K562 (cell line): ENCODE measurements around the gene NRF1. TPM values are rescaled to one million over a fixed set of nuclear protein-coding genes. Genes with fewer than 3 reads are reported as not detected.

Experiments used
- ATAC-seq: fragments of 200-7000 bp; cut with Tn5 transposase; 3 replicates; pipeline ENCODE4 v1.9.1; 2020; ENCODE audit warnings: moderate library complexity
- BruUV-seq: library from RNA; stranded (reverse); fragments of 400-500 nt; replicated peaks from 2 replicates; lab custom pipeline; 2021; lab: Mats Ljungman, UMichigan
- CTCF ChIA-PET: fragments of 300-600 bp; formaldehyde crosslinking; extraction: SDS; loops from one replicate; lab custom pipeline; 2021; ENCODE audit warnings: low intra/inter-chr PET ratio; lab: Yijun Ruan, JAX
- POLR2A ChIA-PET: fragments of 300-600, 350-650 bp; sonication (Branson Sonifier 250); formaldehyde crosslinking; extraction: SDS; loops from one replicate; lab custom pipeline; 2021; ENCODE audit warnings: antibody characterized with exemption, inconsistent platforms; lab: Yijun Ruan, JAX
- DNase-seq, 4 experiments: peaks; one replicate each; pipeline versions ENCODE4 v3.0.0 to v3.0.0-alpha.2; 2011 to 2018; ENCODE audit warnings: low spot score in 3 of 4, mixed read lengths in 3 of 4; ENCODE audit errors: extremely low read depth in 1 of 4
- FAIRE-seq: peaks from 2 replicates; lab custom pipeline; 2011; peaks lifted over from hg19 to GRCh38; lab: Jason Lieb, UNC
- H2AFZ ChIP-seq: 2 replicates; pipeline ENCODE4 v1.6.0; 2011; ENCODE audit warnings: low read depth, low read length, control low read depth, inconsistent platforms
- H3K27ac ChIP-seq: fragments of 200-600 bp; 3 replicates; pipeline ENCODE4 v1.8.0; 2011; ENCODE audit warnings: low read depth, mild to moderate bottlenecking, control low read depth, inconsistent platforms, low read length, moderate library complexity, mixed read lengths; ENCODE audit errors: extremely low read depth
- H3K27me3 ChIP-seq, 2 experiments: fragments of 300-600 bp in 1 of 2; 2 replicates in 1 of 2; 3 replicates in 1 of 2; pipeline versions ENCODE4 v1.6.0 to v1.8.0; 2011; ENCODE audit warnings: inconsistent platforms in 2 of 2, low read length in 2 of 2, mild to moderate bottlenecking in 1 of 2, mixed read lengths in 1 of 2, moderate library complexity in 1 of 2; ENCODE audit not compliant: control insufficient read depth in 2 of 2, insufficient read depth in 2 of 2
- H3K36me3 ChIP-seq: fragments of 300-600 bp; 3 replicates; pipeline ENCODE4 v1.8.0; 2011; ENCODE audit warnings: mild to moderate bottlenecking, low read length, inconsistent platforms; ENCODE audit not compliant: control insufficient read depth, insufficient read depth
- H3K4me1 ChIP-seq, 2 experiments: fragments of 200-600 bp in 1 of 2; replicated peaks in 1 of 2; 2 replicates in 1 of 2; 3 replicates in 1 of 2; pipeline versions ENCODE4 v1.5.1 to v1.8.0; 2011; ENCODE audit warnings: inconsistent platforms in 2 of 2, low read length in 2 of 2, mild to moderate bottlenecking in 1 of 2, mixed read lengths in 1 of 2, moderate library complexity in 1 of 2; ENCODE audit not compliant: control insufficient read depth in 2 of 2, insufficient read depth in 2 of 2
- H3K4me2 ChIP-seq: 2 replicates; pipeline ENCODE4 v1.6.1; 2011; ENCODE audit warnings: low read length, control low read depth, inconsistent platforms, mixed read lengths; ENCODE audit not compliant: insufficient read depth
- H3K4me3 ChIP-seq: fragments of 200-600 bp; sonication (generic), shearing (Covaris generic); 2 replicates; pipeline ENCODE4 v1.5.1; 2016; ENCODE audit warnings: control low read depth, inconsistent platforms
- H3K79me2 ChIP-seq: fragments of 200-600 bp; 3 replicates; pipeline ENCODE4 v1.8.0; 2011; ENCODE audit warnings: low read length, inconsistent platforms; ENCODE audit not compliant: control insufficient read depth, insufficient read depth
- H3K9ac ChIP-seq, 2 experiments: 2 replicates each; pipeline versions ENCODE4 v1.6.0 to v1.6.1; 2011; ENCODE audit warnings: low read depth in 2 of 2, low read length in 2 of 2, control low read depth in 1 of 2, inconsistent platforms in 1 of 2, mild to moderate bottlenecking in 1 of 2, mixed read lengths in 1 of 2; ENCODE audit not compliant: insufficient read depth in 1 of 2
- H3K9me1 ChIP-seq: one replicate; pipeline ENCODE4 v1.6.0; 2011; ENCODE audit warnings: inconsistent platforms, mild to moderate bottlenecking, low read length, moderate library complexity; ENCODE audit not compliant: control insufficient read depth, insufficient read depth
- H3K9me3 ChIP-seq: replicated peaks from 2 replicates; pipeline ENCODE4 v1.5.1; 2011; ENCODE audit warnings: low read depth, low read length, inconsistent platforms; ENCODE audit not compliant: control insufficient read depth, insufficient read depth
- H4K20me1 ChIP-seq: replicated peaks from 2 replicates; pipeline ENCODE4 v1.6.1; 2011; ENCODE audit warnings: low read length, inconsistent platforms, mixed read lengths; ENCODE audit not compliant: control insufficient read depth, insufficient read depth
- CBFB ChIP-seq: sonication (generic); formaldehyde crosslinking; IDR thresholded peaks from 2 replicates; pipeline ENCODE4 v1.4.0; 2020; ENCODE audit warnings: mild to moderate bottlenecking, missing genetic modification reagents
- FOXM1 ChIP-seq, 2 experiments: fragments of 450-650 bp in 1 of 2; sonication (generic) in 1 of 2; formaldehyde crosslinking in 1 of 2; IDR thresholded peaks; 2 replicates each; pipeline versions ENCODE4 v1.6.1 to v1.9.0; 2017 to 2022; ENCODE audit warnings: low read depth in 2 of 2, mild to moderate bottlenecking in 2 of 2, missing genetic modification reagents in 1 of 2, moderate library complexity in 1 of 2
- HOXB6 ChIP-seq: fragments of 250-450 bp; sonication (Bioruptor Pico); IDR thresholded peaks from 2 replicates; pipeline ENCODE4 v1.5.1; 2022; ENCODE audit warnings: mild to moderate bottlenecking, borderline replicate concordance
- ILF3 ChIP-seq: fragments of 450-650 bp; IDR thresholded peaks from 2 replicates; pipeline ENCODE4 v1.6.1; 2018; ENCODE audit warnings: antibody characterized with exemption, mild to moderate bottlenecking, moderate library complexity, borderline replicate concordance
- NFRKB ChIP-seq: fragments of 450-650 bp; IDR thresholded peaks from 2 replicates; pipeline ENCODE4 v1.6.1; 2016; ENCODE audit warnings: low read depth
- NR2C1 ChIP-seq, 2 experiments: fragments of 450-650 bp; IDR thresholded peaks; 2 replicates each; pipeline ENCODE4 v1.6.1; 2017; ENCODE audit warnings: mild to moderate bottlenecking in 2 of 2, antibody characterized with exemption in 1 of 2, inconsistent platforms in 1 of 2, missing compliant biosample characterization in 1 of 2, missing genetic modification characterization in 1 of 2
- SMAD3 ChIP-seq: fragments of 450-650 bp; formaldehyde crosslinking; conservative IDR thresholded peaks from 2 replicates; pipeline ENCODE4 v1.4.0; 2020; ENCODE audit warnings: mild to moderate bottlenecking
- SREBF1 ChIP-seq: fragments of 150-350 bp; IDR thresholded peaks from 2 replicates; pipeline ENCODE4 v1.6.1; 2014; ENCODE audit warnings: antibody characterized with exemption, low read depth, low read length, borderline replicate concordance
- ZBED1 ChIP-seq: IDR thresholded peaks from 2 replicates; pipeline ENCODE4 v1.6.1; 2014
- ZNF133 ChIP-seq: fragments of 250-450 bp; sonication (Bioruptor Pico); IDR thresholded peaks from 2 replicates; pipeline ENCODE4 v1.4.0; 2020; ENCODE audit warnings: mild to moderate bottlenecking
- WGBS: fragments of 100-300 bp; shearing (Covaris generic); methylation state at CpG from one replicate; pipeline ENCODE4 v1.1.6; 2016; ENCODE audit warnings: low coverage, mixed read lengths; ENCODE audit not compliant: insufficient coverage; ENCODE audit errors: missing lambda C conversion rate; 5-methylcytosine and 5-hydroxymethylcytosine counted together
- in situ Hi-C: fragments of 300-500 bp; cut with MboI; formaldehyde crosslinking; loops from 4 replicates; pipeline ENCODE4 v1.15.0; 2018; ENCODE audit warnings: inconsistent platforms, mixed read lengths
- intact Hi-C: fragments of 100-400 bp; cut with micrococcal nuclease; formaldehyde crosslinking; loops from 2 replicates; pipeline ENCODE4 v1.14.2; 2022
- polyA plus RNA-seq, 8 experiments: library from polyadenylated mRNA; depleted of rRNA in 4 of 8; stranded (reverse) in 5 of 8; unstranded in 3 of 8; fragments of >200 nt; fragmentation: Nextera tagmentation in 2 of 8; fragmentation: Illumina TruSeq in 1 of 8; extraction: Ambion mirVana in 2 of 8; extraction: Trizol in 1 of 8; gene quantifications; 2 replicates each; pipeline versions ENCODE4 v1.2.1 to v1.2.3, GENCODE V29; 2011 to 2014; ENCODE audit warnings: inconsistent platforms in 1 of 8, missing spikeins in 1 of 8
- total RNA-seq, 7 experiments: library from RNA; depleted of rRNA in 6 of 7; stranded (reverse); fragments of >200 nt in 6 of 7; fragmentation: Illumina TruSeq in 2 of 7; extraction: Trizol in 2 of 7; gene quantifications; 2 replicates each; pipeline versions ENCODE4 v1.2.1 to v1.2.3, GENCODE V29; 2011 to 2021; ENCODE audit warnings: low replicate concordance in 1 of 7
- TF ChIP-seq, protein P1 (sequence below): IDR thresholded peaks from 3 replicates; pipeline ENCODE4 v1.6.1; 2011; ENCODE audit warnings: borderline replicate concordance, mild to moderate bottlenecking, moderate library complexity; ENCODE audit not compliant: insufficient read length; ENCODE audit errors: extremely low read depth

NRF1 gene
- total and polyA plus RNA-seq, 9 of the 15 experiments (the other 6 are each of a cell fraction or from before 2014, with no cell fraction given): 8.6 to 28.8 (median 20.3) TPM

- WGBS: 75% methylated on average over 4 of the region's 4 CpGs
- in situ Hi-C loops (no loop called here), intact Hi-C loops (no loop called here)
- H3K4me2 ChIP-seq: no peak overlapping the region
- no peaks in the 10 kb centered on the region for H3K9me1 ChIP-seq
- H3K4me1 ChIP-seq: peaks cover 3 to 28% of the 10 kb centered on the region in 2 experiments; a peak in 4 of 5 replicates
- no peak overlapping the region for H3K27ac ChIP-seq
- H3K27me3 ChIP-seq: no peaks in the 10 kb centered on the region
- no peaks in the 10 kb centered on the region for H3K79me2 ChIP-seq
- CTCF ChIA-PET: no interaction called here
- no peaks in the 10 kb centered on the region for H3K9me3 ChIP-seq
- POLR2A ChIA-PET: interaction anchor here (1.2 kb wide), 1 partner anchor 10 kb away, joined by 3 read pairs; no protein-coding TSS in a partner anchor
- H3K9ac ChIP-seq: no peak overlapping the region
- H2AFZ ChIP-seq: no peak overlapping the region
- H3K4me3 ChIP-seq: no peak overlapping the region
- TF ChIP-seq NFRKB (no peak), FOXM1 (IDR thresholded peaks at IDR 0.05; ENCODE audit: low read depth) (no peak), FOXM1 (CRISPR knock-in tag; IDR thresholded peaks at IDR 0.05; ENCODE audit: low read depth) (no peak), ZBED1 (no peak)
- no peaks in the 10 kb centered on the region for H4K20me1 ChIP-seq
- no peak for DNase-seq
- no peak for ATAC-seq
- FAIRE-seq: no peak
- peaks cover 9% of the 10 kb centered on the region; the same call in 1 of the 3 replicates for H3K36me3 ChIP-seq
- no TSS peak for BruUV-seq
These were observed 137.0 kb downstream of the NRF1 start for GRCh38 chr7:129748356-129749109.

DNA sequence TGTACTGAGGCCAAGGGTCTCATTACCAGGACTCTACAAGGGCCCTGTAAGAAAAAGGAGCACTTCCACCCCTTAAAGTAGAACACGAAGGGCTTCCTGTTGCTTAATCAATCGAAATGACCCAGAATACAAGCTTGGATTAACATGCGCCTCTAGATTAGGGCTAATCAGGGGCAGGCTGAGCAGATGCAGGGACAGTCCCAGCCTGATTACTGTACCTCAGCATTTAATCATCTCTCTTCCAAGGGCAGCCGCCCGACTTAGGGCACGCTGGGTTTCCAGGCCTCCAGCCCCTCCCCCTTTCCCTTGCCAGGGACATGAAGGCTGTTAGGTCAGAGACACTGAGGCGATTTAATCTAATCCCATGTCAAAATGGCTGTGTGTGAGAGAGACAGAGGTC lies 138.6 kb downstream of the NRF1 start:
- peaks cover 13% of the 10 kb centered on the region; the same call in 2 of the 3 replicates for H3K36me3 ChIP-seq
- intact Hi-C loops (no loop called here), in situ Hi-C loops (no loop called here)
- no peaks in the 10 kb centered on the region for H3K27me3 ChIP-seq
- peak overlapping the region; percentile 26 to 40; a peak in 3 of 4 replicates for H3K9ac ChIP-seq
- CTCF ChIA-PET: interaction anchor here (0.5 kb wide), 1 partner anchor 94 kb away, joined by 4 read pairs; no protein-coding TSS in a partner anchor
- no peaks in the 10 kb centered on the region for H3K79me2 ChIP-seq
- H3K27ac ChIP-seq: peak overlapping the region; percentile 35; the same call in 2 of the 3 replicates
- H3K4me1 ChIP-seq: peaks cover 3 to 28% of the 10 kb centered on the region in 2 experiments; a peak in 3 of 5 replicates
- no peaks in the 10 kb centered on the region for H4K20me1 ChIP-seq
- FAIRE-seq (peak; percentile 63), DNase-seq (peak in 2 of 4 experiments; percentile 72 to 82), ATAC-seq (peak; percentile 82)
- 9% methylated on average over 7 of the region's 7 CpGs for WGBS
- peak overlapping the region; percentile 51 for H3K4me2 ChIP-seq
- peak overlapping the region; percentile 58 for H2AFZ ChIP-seq
- no peak overlapping the region for H3K4me3 ChIP-seq
- H3K9me1 ChIP-seq: no peaks in the 10 kb centered on the region
- BruUV-seq: no TSS peak
- H3K9me3 ChIP-seq: no peaks in the 10 kb centered on the region
- POLR2A ChIA-PET: interaction anchor here (1.0 to 1.2 kb wide), 2 partner anchors 8 to 12 kb away, joined by 3 to 5 read pairs; no protein-coding TSS in a partner anchor
- no peak for TF ChIP-seq HOXB6 (CRISPR knock-in tag)
- TF ChIP-seq, protein P1, sequence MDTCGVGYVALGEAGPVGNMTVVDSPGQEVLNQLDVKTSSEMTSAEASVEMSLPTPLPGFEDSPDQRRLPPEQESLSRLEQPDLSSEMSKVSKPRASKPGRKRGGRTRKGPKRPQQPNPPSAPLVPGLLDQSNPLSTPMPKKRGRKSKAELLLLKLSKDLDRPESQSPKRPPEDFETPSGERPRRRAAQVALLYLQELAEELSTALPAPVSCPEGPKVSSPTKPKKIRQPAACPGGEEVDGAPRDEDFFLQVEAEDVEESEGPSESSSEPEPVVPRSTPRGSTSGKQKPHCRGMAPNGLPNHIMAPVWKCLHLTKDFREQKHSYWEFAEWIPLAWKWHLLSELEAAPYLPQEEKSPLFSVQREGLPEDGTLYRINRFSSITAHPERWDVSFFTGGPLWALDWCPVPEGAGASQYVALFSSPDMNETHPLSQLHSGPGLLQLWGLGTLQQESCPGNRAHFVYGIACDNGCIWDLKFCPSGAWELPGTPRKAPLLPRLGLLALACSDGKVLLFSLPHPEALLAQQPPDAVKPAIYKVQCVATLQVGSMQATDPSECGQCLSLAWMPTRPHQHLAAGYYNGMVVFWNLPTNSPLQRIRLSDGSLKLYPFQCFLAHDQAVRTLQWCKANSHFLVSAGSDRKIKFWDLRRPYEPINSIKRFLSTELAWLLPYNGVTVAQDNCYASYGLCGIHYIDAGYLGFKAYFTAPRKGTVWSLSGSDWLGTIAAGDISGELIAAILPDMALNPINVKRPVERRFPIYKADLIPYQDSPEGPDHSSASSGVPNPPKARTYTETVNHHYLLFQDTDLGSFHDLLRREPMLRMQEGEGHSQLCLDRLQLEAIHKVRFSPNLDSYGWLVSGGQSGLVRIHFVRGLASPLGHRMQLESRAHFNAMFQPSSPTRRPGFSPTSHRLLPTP: no peak
- no peak for TF ChIP-seq SREBF1
- no peak for TF ChIP-seq ILF3
- no peak for TF ChIP-seq NR2C1 (IDR thresholded peaks at IDR 0.05)
- no peak for TF ChIP-seq NR2C1 (tag; IDR thresholded peaks at IDR 0.05)
- no peak for TF ChIP-seq ZNF133
- TF ChIP-seq SMAD3 (CRISPR knock-in tag): no peak
- TF ChIP-seq CBFB: peak; percentile 70; the same call in 1 of the 2 replicates
